Activated naive CD8-positive, alpha-beta T cell treated with anti-CD3 and anti-CD28 coated beads, Interleukin-2, amount 50 U/mL, for 16 hours (primary cell): ENCODE data around the gene CHD3.
"Not testable (repeated sequence)": the region's sequence is repeated elsewhere in the genome, so short reads cannot be mapped to it uniquely, and the experiment has no call there.

ENCODE experiments used
- DNase-seq: peaks from one replicate; pipeline ENCODE4 v3.0.0-alpha.2; 2020; ENCODE audit warnings: low read depth, low spot score

CHD3 gene

GRCh38 chr17:7931709-7932482 is 43.3 kb downstream of the CHD3 start, which contains the start of the genes CNTROB and TRAPPC1:
CNTROB (plus strand) TSS chr17:7932206; CDS start chr17:7933080, 874 bp downstream.
TRAPPC1 (minus strand) TSS chr17:7931946; CDS start chr17:7931829, 117 bp downstream.
- DNase-seq, result peak; percentile 97

DNA sequence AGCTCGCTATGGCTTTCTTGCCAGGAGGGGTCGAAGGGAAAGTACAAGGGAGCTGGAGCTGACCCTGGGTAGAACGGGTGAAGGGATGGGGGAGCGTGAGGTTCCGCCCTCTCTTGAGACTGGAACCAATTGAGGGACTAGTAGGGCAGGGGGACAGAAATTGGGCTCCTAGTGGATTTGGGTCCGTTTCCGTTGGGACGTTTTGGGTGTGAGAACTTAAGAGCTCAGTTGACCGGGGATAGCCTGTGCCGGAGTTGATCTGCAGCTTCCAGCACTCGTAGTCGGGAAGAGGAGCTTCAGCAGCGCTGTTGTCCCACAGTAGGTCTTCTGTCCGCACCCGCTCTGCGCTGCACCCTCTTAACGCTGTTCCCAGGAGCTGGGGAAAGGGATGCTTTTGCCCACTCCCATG is 43.9 kb downstream of the CHD3 start:
- no peak for DNase-seq

DNA sequence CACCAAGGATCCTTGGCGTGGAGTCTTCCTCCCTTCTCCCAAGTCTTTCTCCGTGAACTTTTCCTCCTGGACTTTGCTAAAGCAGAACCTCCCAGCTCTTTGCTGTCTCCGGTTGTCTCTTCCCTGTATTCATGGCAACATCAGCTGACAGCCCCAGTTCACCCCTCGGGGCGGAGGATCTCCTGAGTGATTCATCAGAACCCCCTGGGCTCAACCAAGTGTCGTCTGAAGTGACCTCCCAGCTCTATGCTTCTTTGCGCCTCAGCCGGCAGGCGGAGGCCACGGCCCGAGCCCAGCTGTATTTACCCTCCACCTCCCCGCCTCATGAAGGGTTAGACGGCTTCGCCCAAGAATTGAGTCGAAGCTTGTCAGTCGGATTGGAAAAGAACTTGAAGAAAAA is 44.4 kb downstream of the CHD3 start:
- no peak for DNase-seq

- no peak for DNase-seq
These were observed 47.3 kb downstream of the CHD3 start for GRCh38 chr17:7935859-7936258.

DNA sequence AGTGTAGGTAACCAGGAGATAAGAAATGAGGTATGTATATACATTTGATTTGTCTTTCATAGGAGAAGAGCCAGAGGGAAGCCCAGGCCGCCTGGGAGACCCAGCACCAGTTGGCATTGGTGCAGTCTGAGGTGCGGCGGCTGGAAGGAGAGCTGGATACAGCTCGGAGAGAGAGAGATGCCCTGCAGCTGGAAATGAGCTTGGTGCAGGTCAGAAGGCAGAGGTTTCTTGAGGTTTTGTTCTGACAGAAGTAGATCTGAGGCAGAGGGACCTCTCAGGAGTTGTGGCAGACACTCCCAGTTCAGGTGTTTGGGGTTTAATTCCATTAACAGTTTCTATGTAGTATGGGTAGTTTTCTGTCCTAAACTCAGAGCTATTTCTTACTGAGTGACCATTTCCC is 51.4 kb downstream of the CHD3 start:
- DNase-seq, result no peak

DNA sequence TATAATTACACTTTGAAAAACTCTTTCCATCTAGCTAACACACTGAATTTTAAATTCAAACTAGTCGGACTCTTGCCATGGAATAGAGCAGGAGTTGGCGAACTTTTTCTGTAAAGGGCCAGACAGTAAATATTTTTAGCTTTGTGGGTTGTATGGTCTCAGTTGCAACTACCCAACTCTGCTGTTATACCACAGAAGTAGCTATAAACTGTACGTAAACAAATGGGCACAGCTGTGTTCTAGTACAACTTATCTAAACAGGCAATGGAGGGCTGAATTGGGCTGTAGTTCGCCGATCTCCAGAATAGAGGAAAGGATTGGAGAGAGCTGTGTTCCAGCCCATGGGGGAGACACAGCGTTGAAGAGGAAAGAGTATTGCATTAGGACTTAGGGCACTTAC is 52.2 kb downstream of the CHD3 start:
- DNase-seq, result no peak

GRCh38 chr17:7943291-7943690 is 54.7 kb downstream of the CHD3 start:
- no peak for DNase-seq

DNA sequence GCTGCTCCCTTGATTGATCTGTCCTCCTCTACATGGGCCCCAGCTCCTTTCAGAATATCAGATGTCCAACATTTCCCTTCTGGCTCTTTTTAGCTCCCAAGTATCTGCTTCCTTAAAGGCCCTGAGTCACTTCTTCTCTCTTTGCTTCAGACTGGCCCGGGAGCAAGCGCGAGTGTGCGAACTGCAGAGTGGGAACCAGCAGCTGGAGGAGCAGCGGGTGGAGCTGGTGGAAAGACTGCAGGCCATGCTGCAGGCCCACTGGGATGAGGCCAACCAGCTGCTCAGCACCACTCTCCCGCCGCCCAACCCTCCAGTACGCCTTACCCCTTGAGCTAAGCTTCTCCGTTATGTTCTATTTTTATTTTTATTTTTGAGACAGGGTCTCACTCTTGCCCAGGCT is 55.7 kb downstream of the CHD3 start:
- DNase-seq, result no peak

DNA sequence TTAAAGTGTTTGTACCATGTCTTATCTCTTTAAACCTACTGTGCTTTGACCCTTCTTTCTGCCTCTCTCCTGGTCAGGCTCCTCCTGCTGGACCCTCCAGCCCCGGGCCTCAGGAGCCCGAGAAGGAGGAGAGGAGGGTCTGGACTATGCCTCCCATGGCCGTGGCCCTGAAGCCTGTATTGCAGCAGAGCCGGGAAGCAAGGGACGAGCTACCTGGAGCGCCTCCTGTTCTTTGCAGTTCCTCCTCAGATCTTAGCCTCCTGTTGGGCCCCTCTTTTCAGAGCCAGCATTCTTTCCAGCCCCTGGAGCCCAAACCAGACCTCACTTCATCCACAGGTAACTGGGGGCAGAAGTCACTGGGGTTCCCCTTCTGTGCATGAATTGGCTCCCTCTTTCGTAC is 57.1 kb downstream of the CHD3 start:
- DNase-seq, result no peak

DNA sequence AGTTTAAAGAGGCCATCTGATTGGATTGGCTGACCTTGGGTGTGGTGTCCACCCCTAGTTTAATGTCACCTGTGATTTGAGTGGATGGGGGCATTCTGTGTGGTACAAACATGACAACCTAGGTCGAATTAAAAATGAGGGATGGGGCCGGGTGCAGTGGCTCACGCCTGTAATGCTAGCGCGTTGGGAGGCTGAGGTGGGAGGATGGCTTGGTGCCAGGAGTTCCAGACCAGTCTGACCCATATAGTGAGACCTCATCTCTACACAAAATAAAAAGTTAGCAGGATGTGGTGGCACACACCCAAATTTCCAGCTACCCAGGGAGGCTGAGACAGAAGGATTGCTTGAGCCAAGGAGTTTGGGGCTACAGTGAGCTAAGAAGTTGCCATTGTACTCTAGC is 57.9 kb downstream of the CHD3 start:
- DNase-seq, result no peak

- no peak for DNase-seq
These were observed 59.1 kb downstream of the CHD3 start for GRCh38 chr17:7947651-7948050.

GRCh38 chr17:7950578-7950977 is 62.0 kb downstream of the CHD3 start:
- DNase-seq, result no peak

GRCh38 chr17:7951143-7951792 is 62.7 kb downstream of the CHD3 start:
- no peak for DNase-seq

DNA sequence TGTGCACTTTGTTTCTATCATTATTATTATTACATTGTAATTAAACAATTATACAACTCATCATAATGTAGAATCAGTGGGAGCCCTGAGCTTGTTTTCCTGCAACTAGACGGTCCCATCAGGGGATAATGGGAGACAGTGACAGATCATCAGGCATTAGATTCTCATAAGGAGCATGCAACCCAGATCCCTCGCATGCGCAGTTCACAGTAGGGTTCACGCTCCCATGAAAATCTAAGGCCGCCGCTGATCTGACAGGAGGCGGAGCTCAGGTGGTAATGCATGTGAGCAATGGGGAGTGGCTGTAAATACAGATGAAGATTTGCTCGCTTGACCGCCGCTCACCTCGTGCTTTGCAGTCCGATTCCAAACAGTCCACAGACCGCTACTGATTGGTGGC is 64.7 kb downstream of the CHD3 start:
- not testable (repeated sequence) for DNase-seq

- DNase-seq, result no peak
These were observed 67.0 kb downstream of the CHD3 start for GRCh38 chr17:7955414-7956227.

DNA sequence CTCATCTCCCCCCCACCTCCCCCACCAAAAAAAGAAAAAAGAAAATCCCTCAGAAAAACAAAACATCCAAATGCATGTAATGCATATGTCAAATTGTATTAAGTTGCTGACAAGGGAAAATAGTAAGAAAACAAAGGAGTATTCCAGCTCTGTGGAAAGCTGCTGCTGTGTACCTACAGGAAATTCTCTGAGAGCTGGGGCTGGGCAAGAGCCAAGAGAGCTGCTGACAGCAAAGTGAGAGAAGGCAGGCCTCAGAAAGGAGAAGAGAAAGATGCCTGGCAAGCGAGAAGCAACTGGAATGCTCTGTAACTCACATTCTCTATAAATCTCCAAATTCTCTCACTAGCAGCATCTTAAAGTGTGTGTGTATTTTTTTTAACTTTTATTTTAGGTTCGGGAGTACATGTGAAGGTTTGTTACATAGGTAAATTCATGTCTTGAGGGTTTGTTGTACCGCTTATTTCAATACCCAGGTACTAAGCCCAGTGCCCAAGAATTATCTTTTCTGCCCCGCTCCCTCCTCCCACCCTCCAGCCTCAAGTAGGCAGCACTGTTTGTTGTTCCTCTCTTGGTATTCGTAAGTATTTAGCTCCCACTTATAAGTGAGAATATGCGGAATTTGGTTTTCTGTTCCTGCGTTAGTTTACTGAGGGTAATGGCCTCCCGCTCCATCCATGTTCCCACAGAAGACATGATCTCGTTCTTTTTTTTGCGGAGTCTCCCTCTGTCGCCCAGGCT is 67.8 kb downstream of the CHD3 start:
- DNase-seq, result no peak

DNA sequence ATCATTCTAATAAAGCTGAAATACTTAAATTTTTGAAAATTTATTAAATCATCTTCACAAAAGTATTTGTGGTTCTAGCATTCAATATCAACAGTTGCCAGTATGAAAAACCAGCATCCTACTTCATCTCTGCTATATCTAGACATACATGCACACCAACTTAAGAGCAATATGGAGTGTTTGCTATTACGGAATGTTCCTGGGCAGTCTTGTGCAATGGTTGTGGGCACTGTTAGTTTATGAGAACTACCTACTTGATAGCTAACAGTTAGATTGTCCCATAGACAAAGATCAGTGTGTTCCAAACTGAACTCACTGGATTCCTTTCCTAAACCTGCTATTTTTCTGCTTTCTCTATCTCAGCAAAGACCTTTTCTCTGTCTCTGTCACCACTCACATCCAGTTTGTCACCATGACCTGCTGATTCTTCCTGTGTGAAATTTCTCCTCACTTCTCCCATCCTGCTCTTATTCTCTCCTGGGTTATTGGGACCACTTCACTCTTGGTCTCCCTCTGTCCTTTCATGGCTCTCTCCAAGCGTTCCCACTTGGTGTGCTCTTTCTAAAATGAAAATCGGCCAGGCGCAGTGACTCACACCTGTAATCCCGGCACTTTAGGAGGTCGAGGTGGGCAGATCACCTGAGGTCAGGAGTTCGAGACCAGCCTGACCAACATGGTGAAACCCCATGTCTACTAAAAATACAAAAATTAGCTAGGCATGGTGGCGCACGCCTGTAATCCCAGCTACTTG is 71.1 kb downstream of the CHD3 start:
- no peak for DNase-seq

DNA sequence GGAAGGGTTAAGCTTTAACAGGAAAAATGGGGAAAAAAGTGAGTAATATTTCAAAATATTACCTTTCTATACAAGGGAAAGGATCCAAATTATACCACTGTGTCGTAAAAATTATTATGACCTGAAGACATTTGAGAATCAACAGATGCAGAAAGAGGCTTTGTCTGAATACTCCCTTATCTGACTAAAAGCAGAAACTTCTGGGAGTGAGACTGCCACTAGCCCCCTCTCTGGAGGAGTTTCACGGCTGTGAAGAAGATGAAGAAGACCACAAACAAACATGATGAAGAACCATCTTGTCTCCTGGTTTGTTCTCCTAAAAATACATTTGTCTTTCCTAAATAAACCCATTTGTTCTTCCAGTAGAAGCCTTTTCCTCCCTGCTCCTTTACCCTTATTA is 72.8 kb downstream of the CHD3 start:
- DNase-seq, result no peak
